GM21526 (cell line): ENCODE measurements around the gene ARID4B.
"Not testable (repeated sequence)": the region's sequence is repeated elsewhere in the genome, so short reads cannot be mapped to it uniquely, and the experiment has no call there.

Experiments used
- ATAC-seq: cut with Tn5 transposase; IDR thresholded peaks from one replicate; pipeline ENCODE4 v1.9.1; 2021; ENCODE audit warnings: moderate library complexity; ENCODE audit not compliant: unreplicated experiment, low FRiP score

ARID4B gene

DNA sequence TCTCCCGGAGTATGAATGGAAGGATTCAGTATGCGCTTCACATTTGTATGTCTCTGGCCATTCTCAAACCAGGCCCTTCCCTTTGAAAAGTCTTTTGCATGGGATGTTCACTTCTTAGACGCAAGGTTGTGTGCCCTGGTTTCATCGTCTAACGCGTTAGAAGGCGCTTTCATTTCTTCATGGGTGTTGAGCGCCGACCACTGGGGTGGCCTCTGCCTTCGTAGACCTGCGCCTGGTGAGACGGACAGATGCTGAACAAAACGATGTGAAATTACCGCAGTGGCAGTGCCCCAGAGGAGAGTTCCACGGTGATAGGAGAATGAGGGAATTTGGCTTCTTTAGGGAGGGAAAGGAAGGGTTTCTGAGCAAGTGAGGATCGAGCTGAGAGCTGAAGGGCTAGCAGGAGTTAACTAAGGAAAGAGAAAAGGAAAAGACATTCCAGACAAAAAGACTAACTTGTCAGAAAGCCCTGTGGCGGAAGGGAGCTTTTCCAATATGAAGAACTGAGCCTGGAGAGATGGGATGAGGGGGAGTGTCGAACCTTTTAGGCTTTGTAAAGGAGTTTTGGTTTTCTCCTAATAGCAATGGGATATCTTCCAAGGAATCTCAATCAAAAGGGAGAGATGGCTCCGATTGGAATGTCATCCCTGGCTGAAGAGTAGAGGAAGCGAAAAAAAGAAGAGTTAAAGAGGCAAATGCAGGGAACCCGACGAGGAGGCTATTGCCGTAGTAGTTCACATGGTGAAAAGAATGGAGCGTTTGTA, 1.3 kb upstream of the ARID4B start:
- ATAC-seq, result peak; percentile 21

- ATAC-seq, result peak; percentile 59
These were observed 526 bp upstream of the ARID4B start, which contains the start of gene GGPS1 for GRCh38 chr1:235328271-235329138. Gene GGPS1, plus strand, starts transcription at chr1:235328570. Its CDS starts 6,695 bp downstream, at chr1:235335265.

DNA sequence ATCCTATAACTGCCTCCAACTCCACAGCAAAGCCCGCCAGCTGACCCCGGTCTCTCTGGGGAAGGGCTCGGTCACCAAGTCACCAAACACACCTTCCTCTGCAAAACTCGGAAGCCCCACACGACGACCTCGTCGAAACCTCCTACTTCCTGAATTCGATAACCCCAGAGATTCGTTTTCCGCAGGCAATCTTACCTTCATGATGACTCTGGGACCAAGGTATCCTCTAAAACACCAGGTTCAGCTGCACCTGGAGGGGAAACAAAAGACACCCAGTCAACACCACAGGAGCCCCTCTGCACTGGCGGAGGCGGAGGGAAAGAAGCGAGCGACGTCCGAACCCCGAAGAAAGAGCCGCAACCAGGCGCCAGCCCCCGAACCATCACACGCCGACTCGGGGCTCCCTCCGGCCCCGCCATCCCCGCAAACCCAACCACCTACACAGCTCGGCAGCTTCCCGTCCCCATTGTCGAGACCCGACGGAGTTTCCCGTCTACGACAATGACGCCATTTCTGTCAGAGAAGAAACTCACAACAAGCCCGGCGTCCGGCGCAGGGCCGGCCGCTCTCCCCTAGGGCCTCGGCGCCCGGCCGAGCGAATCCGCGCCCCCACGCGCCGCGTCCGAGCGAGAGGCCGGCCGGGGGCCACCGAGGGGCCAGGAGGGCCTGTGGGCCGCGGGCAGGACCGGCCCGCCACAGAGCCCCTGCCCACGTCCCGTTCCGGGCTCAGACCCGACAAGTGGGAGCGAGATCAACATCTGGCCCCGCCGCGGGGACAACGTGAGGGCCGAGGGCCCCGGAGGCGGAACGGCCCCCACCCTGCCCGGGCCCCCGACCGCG, 1.0 kb downstream of the ARID4B start:
- ATAC-seq, result no peak

GRCh38 chr1:235325854-235326253, 2.1 kb downstream of the ARID4B start:
- no peak for ATAC-seq

DNA sequence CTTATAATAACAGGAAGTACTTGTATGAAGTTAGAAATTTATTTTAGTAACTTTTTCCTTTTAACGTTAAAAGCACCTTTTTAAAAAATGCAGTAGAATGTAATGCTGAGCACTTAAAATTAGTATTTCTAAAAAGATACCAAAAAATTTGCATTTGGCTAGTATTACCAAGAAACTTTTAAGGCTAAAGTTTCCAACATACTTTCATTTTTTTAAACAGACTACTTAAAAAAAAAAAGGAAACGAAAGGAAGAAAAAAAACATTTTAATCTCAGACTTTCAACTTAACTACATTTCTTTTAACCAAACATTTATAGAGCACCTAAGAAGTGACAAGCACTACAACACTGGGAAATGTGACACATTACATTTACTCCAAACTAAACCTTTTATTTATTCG, 2.8 kb downstream of the ARID4B start:
- no peak for ATAC-seq

- no peak for ATAC-seq
These were observed 3.7 kb downstream of the ARID4B start for GRCh38 chr1:235324296-235324695.

DNA sequence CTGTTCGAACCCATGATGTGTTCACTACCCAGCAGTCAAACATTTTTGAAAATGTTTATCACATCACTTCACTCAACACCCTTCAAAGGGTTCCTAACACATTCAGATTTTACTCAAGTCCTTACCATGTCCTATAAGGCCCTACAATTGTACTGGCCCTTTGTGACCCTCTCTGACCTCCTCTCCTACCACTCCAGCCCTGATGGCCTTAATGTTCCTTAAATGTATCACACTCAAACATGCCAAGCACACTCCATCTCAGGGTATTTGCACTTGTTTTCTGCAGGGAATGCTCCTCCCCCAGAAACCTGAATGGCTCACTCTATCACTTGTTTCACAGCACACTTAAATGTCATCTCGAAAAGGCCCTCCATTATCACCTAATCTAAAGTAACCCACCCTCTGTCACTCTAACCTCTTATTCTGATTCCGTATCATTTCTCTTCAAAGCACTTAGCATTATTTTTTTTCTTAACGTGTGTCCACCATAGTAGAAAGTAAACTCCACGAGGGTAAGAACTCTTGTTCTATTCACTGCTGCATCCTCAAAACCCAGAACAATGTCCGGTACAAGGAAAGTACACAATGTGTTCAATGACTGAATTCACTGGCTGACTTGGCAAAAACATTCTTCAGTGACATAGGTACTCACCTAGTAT, 7.3 kb downstream of the ARID4B start:
- no peak for ATAC-seq

GRCh38 chr1:235319255-235319654, 8.7 kb downstream of the ARID4B start:
- no peak for ATAC-seq

DNA sequence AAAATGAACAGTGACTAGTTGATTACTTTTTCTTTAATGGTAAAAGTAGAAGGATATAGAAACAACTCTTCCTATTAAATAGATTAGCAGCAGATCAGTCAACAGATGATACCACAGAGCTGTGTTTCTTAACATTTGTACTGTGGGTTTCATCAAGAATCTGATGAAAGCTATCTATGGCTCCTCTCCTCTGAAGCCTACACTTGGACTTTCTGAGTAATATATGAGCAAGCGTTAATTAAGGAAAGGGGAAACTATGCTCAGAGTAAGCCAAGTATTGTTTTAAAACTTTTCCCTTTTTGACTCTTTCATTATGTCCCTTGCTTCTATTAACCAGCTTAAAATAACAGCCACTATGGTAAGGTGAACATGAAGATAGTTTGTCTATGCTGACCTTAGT, 10.8 kb downstream of the ARID4B start:
- ATAC-seq, result no peak

- no peak for ATAC-seq
These were observed 12.2 kb downstream of the ARID4B start for GRCh38 chr1:235315735-235316134.

DNA sequence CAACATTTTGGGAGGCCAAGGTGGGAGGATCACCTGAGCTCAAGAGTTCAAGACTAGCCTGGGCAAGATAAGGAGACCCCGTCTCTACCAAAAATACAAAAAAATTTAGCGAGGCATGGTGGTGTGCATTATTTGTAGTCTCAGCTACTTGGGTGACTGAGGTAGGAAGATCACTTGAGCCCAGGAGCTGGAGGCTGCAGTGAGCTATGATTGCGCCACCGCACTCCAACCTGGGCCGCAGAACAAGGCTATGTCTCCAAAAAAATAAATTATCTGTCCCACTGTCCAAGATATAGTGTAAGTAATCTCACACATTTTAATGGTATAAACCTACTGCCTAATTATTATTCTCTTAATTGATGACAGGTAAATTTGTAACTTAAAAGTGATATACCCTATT, 12.8 kb downstream of the ARID4B start:
- ATAC-seq, result no peak

DNA sequence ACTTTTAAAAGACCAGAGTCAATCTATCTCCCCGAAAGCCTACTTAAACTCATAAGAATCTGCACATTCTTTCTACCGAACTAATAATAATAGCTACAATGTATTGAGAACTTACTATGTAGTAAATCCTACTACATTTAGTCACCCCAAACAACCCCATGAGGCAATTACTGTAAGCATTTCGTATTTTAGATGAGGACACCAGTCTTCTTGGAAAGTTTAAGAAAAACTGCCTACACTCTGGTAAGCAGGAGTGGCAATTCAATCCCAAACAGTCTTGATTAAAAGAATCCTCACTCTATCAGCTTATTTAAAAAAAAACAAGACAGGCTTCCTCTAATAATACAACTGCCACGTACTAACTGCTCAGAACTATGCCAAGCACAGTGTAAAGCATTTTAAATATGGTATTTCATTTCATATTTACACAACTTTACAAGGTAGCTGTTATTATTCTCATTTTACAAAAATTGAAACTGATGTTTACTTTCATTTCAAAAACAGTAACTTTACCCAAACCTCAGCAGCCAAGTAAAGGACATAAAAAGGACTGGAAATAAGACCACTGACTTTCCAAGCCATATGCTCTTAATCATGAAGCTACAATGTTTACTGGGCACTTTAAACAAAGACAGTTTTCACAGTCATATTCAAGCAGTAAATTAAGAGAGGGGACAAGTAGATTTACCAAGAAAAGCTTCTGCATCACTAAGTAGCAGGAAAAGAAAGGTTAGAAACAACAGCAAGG, 13.9 kb downstream of the ARID4B start:
- ATAC-seq, result no peak

GRCh38 chr1:235313262-235313661, 14.7 kb downstream of the ARID4B start:
- no peak for ATAC-seq

GRCh38 chr1:235309206-235309605, 18.8 kb downstream of the ARID4B start:
- not testable (repeated sequence) for ATAC-seq

DNA sequence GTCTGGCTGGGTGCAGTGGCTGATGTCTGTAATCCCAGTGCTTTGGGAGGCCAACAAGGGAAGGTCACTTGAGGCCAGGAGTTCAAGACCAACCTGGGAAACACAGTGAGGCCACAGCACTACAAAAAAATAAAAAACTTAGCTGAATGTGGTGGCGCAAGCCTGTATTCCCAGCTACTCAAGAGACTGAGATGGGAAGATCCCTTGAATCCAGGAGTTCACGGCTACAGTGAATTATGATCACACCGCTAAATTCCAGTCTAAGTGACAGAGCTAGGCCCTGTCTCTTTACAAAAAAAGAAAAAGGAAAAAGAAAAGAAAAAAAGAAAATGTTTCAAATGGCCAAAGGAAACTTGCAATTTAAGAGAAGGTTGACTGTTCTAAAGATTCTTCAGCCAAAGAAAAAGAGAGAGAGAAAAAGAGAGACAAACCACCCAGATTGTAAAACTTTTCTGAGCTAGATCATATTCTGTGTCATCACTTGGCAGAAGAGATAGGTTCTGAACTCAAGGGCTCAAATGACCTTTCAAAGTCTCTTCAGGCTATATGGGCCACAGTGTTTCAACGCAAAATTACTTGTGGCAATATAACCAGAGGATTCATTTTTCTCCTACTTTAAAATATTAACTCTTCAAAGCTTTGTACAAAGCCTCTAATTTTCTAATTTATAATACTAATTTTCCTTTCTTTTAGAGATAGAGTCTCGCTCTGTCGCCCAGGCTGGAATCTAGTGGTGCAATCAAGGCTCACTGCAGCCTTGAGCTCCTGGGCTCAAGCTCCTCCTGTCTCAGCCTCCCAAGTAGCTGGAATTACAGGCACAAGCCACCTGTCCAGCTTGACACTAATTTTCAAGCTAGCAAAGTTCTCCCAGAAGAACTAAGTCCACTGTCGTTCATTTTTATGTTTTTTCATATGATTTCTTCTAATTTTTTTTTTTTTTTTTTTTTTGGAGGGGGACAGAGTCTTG, 20.5 kb downstream of the ARID4B start:
- ATAC-seq, result no peak

DNA sequence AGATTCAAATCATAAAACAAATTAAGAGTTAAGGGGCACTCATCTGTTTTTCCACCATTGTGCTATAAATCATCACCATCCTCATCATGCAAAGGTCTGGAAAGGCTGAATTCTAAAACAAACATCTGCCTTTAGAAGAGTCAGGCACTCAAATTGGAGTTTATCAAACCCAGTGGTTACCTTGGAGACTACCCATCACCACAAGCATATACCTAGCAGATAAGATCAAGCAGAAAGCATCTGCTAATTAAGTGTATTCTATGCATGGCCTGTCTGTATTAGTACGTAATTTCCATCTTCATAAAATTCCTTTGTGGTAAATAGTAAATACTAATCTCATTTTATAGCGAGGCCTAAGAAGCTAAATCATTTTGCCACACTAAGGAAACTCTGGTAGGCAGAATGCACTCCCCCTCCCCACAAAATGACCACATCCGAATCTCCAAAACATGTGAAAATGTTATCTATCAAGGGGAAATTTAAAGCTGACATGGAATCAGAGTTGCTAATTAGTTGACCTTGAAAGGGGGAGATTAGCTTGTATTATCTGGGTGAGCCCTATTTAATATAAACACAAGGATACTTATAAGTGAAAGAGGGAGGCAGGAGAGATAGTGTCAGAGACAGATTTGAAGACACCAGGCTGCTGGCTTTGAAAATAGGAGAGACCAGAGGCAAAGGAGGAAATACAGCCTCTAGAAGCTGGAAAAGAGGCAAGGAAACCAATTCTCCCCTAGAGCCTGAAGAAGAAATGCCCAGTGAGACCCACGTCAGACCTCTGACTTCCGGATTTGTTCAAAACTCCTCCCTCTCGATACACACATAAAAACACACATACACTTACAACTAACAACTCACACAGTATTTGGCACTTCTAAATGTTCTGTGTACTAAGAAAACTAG, 23.2 kb downstream of the ARID4B start:
- ATAC-seq, result no peak

- no peak for ATAC-seq
These were observed 25.8 kb downstream of the ARID4B start for GRCh38 chr1:235302143-235302542.
